GM19043 (cell line): ENCODE results near the gene CENPB.
"Not testable (repeated sequence)": the region's sequence is repeated elsewhere in the genome, so short reads cannot be mapped to it uniquely, and the experiment has no call there.

ENCODE experiments used
- ATAC-seq: cut with Tn5 transposase; IDR thresholded peaks from one replicate; pipeline ENCODE4 v1.9.1; 2021; ENCODE audit warnings: low read depth; ENCODE audit not compliant: unreplicated experiment

The CENPB gene

GRCh38 chr20:3786665-3787323, at the start of gene CENPB:
Gene CENPB (minus strand): TSS chr20:3786740. CDS start chr20:3786483, 257 bp downstream.
- peak; percentile 82 for ATAC-seq

GRCh38 chr20:3836132-3836531, 49.6 kb upstream of the CENPB start:
- no peak for ATAC-seq

GRCh38 chr20:3829891-3830290, 43.4 kb upstream of the CENPB start:
- ATAC-seq, result not testable (repeated sequence)

GRCh38 chr20:3828798-3829197, 42.3 kb upstream of the CENPB start:
- no peak for ATAC-seq

- no peak for ATAC-seq
These were observed 39.9 kb upstream of the CENPB start for GRCh38 chr20:3826420-3826819.

GRCh38 chr20:3825526-3825925, 39.0 kb upstream of the CENPB start:
- no peak for ATAC-seq

- ATAC-seq, result no peak
These were observed 37.3 kb upstream of the CENPB start for GRCh38 chr20:3823881-3824280.

GRCh38 chr20:3821996-3822395, 35.5 kb upstream of the CENPB start:
- no peak for ATAC-seq

GRCh38 chr20:3820901-3821727, 34.6 kb upstream of the CENPB start:
- peak; percentile 2 for ATAC-seq

- peak; percentile 67 for ATAC-seq
These were observed 33.7 kb upstream of the CENPB start, which contains the start of gene AP5S1 for GRCh38 chr20:3820048-3820900. Gene AP5S1 (plus strand): TSS chr20:3820547. CDS start chr20:3822118, 1,571 bp downstream.

- no peak for ATAC-seq
These were observed 33.0 kb upstream of the CENPB start for GRCh38 chr20:3819411-3820047.

GRCh38 chr20:3818155-3819151, 31.9 kb upstream of the CENPB start:
- no peak for ATAC-seq

- ATAC-seq, result no peak
These were observed 29.3 kb upstream of the CENPB start for GRCh38 chr20:3815703-3816315.

GRCh38 chr20:3814928-3815495, 28.5 kb upstream of the CENPB start:
- no peak for ATAC-seq

GRCh38 chr20:3813848-3814581, 27.5 kb upstream of the CENPB start:
- ATAC-seq, result no peak

- no peak for ATAC-seq
These were observed 26.7 kb upstream of the CENPB start for GRCh38 chr20:3812975-3813847.

GRCh38 chr20:3812259-3812681, 25.7 kb upstream of the CENPB start:
- ATAC-seq, result no peak
